Activated naive CD4-positive, alpha-beta T cell treated with Interleukin-2 at 50 U/mL for 16 hours (primary cell): ENCODE measurements around the gene TMEM132A.

Experiments used
- DNase-seq: peaks from one replicate; pipeline ENCODE4 v3.0.0-alpha.2; 2020

TMEM132A gene

GRCh38 chr11:60922906-60923305 lies 1.4 kb upstream of the TMEM132A start:
- no peak for DNase-seq

GRCh38 chr11:60923326-60923725 lies 934 bp upstream of the TMEM132A start:
- DNase-seq: no peak

- DNase-seq: no peak
These were observed 505 bp upstream of the TMEM132A start for GRCh38 chr11:60923800-60924109.

- no peak for DNase-seq
These were observed 920 bp downstream of the TMEM132A start for GRCh38 chr11:60924906-60925853.

DNA sequence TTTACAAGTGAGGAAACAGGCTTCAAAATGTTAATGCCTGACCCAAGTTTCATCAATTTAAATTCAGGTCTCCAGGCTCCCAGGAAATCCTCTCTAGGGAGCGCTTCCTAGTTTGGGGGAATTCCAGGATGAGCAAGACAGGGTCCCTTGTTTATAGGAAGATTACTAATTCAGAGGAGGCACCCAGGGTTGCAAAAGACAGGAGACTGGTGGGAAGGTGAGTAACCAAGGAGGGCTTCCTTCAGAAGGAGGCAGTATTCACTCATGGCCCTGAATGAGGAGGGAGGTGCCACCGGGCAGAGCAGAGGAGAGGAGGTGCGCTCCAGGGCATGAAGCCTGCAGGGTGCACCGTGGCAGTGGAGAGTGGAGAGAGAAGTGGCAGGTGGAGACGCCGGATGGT lies 1.6 kb downstream of the TMEM132A start:
- no peak for DNase-seq

GRCh38 chr11:60926500-60926899 lies 2.2 kb downstream of the TMEM132A start:
- no peak for DNase-seq

- no peak for DNase-seq
These were observed 2.9 kb downstream of the TMEM132A start for GRCh38 chr11:60927061-60927592.

GRCh38 chr11:60927600-60927999 lies 3.3 kb downstream of the TMEM132A start:
- no peak for DNase-seq

- no peak for DNase-seq
These were observed 4.3 kb downstream of the TMEM132A start for GRCh38 chr11:60928563-60929001.

DNA sequence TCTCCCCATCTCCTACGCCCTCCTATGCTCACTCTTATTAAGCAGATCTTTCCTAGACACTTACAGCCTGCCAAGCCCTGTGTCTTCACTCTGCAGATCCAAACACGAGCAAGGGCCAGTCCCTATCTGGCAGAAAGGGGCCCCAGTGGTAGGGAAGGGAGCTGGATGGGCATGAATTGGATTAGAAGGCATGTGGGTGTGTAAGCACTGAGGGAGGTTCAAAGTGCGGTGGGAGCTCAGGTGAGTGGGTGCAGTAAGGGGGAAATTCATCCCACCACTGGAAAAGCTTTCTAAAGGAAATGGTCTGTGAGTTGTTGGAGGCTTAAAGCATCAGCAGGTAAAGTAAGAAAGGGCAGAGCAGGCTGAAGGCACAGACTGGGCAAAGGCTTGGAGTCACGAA lies 5.5 kb downstream of the TMEM132A start:
- DNase-seq: no peak

DNA sequence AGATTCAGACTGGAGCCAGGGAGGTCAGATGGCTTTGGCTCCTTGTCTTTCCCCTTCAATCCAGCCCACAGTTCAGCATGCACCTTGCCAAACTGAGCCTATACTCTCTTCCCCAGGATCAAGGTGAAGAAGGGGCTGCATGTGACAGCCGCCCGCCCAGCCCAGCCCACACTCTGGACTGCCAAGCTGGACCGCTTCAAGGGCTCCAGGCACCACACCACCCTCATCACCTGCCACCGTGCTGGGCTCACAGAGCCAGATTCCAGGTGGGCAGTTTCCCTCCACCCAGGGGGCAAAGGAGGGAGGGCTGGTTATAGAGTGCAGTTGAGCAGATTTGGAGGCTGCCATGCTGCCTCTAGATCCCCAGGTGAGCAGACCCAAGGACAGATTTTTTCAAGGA lies 6.1 kb downstream of the TMEM132A start:
- no peak for DNase-seq

- DNase-seq: no peak
These were observed 7.7 kb downstream of the TMEM132A start for GRCh38 chr11:60931917-60932316.

DNA sequence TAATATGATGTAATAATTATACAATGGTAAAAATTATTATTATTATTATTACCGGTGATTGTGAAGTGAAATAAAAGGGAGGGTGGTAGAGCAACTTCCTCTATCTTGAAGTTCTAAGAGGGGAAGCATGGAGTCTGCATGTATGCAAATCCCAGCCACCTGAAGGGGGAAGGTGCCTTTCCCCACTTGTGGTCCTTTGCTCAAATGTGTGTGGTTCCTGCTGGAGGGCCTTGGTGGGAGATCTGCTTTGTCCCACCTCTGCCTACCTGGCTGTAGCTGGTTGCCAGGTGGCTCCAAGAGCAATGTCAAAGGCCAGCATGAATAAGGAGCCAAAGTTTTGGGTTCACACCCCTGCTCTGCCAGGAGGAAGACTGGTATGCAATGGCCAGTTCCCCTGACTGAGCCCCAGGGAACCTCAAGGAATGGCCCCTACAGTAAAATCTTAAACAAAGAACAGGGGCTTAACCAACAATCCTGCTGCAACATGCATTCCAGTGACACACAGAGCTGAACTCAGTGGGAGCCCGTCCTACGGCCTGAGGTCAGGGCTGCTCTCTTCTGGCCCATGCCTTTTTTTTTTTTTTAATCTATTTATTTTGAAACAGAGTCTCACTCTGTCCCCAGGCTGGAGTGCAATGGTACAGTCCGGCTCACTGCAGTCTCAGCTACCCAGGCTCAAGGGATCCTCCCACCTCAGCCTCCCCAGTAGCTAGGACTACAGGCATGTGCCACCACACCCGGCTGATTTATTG lies 8.5 kb downstream of the TMEM132A start:
- no peak for DNase-seq

DNA sequence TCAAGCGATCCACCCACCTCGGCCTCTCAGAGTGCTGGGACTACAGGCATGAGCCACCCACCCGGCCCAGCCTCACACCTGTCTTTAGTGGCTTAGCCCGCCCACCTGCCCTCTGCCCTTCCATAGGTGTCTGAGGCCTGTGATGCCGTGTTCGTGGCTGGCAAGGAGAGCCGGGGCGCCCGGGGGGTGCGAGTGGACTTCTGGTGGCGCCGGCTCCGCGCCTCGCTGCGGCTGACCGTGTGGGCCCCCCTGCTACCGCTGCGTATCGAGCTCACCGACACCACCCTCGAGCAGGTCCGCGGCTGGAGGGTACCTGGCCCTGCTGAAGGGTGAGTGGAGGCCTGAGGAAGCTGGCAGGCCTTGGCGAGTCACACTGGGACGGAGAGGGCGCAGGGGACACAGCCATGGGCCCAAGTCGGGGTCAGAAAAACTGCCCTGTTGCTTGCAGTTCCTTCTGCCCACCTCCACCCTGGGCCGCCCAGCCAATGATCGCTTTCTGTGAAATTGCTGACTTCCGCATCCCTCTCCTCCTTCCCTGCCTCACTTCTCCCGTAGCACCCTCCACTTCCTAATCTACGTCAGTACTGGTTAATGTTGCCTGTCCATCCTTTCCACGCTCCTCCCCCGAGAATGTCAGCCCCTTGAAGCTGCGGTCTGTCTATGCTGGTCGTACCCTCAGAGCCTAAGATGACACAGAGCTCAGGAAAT lies 9.3 kb downstream of the TMEM132A start:
- DNase-seq: no peak

DNA sequence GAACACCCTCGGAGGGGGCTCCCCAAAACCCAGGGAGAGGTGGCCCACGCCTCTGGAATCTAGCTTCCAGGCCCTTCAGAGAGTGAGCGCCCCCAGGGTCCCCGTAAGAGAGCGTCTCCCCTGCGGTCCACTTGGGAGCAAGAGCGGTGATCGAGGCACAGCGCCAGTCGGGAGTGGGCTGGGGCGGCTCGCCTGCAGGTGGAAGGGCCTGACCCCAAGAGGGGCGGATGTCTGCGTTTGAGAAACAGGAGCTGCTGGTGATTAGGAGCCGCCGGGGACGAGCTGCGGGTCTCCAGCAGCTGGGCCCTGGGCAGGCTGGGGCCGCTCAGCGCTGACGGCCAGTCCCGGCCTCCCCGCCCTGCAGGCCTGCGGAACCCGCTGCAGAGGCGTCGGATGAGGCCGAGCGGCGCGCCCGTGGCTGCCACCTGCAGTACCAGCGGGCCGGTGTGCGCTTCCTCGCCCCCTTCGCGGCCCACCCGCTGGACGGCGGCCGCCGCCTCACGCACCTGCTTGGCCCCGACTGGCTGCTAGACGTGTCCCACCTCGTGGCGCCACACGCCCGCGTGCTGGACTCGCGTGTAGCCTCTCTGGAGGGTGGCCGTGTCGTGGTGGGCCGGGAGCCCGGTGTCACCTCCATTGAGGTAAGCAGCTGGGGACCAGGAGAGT lies 10.0 kb downstream of the TMEM132A start:
- DNase-seq: no peak

DNA sequence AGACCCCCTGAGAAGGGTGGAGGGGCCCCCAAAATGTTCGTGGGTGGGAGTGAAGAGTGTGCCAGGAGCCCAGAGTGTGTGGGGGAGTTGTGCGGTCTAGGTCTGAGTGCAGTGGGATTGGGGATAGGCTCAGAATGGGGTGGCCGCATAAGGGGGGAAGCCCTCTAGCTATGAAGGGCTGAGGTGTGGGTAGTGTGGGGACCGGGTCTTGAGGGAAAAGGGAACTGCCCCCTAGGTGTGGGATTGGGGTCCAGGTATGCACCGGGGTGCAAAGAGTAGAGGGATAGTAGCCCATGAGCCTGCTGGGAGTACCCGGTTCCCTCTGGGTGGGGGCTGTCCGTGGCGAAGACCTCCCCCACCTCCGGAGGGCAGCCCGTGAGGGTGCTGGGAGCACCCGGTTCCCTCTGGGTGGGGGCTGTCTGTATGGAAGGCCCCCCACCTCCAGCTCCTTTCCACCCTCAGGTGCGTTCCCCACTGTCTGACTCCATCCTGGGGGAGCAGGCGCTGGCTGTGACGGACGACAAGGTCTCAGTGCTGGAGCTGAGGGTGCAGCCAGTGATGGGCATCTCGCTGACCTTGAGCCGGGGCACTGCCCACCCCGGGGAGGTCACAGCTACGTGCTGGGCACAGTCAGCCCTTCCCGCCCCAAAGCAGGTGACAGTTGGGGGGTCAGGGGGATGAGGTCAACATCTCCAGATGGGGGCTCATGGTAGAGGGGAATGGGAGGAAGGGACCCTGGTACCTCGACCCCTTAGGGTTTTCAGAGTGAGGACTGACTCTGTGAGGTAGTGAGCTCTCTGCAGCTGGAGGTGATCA lies 10.7 kb downstream of the TMEM132A start:
- no peak for DNase-seq

DNA sequence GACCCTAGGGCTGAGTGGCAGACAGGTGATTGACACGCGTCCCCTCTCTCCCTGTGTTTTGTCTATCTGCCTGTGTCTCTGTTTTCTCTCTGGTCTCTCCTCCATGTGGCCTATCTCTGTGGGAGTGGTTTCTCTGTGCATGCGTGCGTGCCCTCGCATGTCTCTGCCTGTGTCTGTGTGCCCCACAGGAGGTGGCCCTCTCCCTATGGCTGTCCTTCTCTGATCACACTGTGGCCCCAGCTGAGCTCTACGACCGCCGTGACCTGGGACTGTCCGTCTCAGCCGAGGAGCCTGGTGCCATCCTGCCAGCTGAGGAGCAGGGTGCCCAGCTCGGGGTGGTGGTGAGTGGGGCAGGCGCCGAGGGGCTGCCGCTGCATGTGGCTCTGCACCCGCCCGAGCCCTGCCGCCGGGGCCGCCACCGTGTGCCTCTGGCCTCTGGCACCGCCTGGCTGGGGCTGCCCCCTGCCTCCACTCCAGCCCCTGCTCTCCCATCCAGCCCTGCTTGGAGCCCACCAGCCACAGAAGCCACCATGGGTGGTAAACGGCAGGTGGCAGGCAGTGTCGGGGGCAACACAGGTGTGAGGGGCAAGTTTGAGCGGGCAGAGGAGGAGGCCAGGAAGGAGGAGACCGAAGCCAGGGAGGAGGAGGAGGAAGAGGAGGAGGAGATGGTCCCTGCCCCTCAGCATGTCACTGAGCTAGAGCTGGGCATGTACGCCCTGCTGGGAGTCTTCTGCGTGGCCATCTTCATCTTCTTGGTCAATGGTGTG lies 11.6 kb downstream of the TMEM132A start:
- DNase-seq: no peak

DNA sequence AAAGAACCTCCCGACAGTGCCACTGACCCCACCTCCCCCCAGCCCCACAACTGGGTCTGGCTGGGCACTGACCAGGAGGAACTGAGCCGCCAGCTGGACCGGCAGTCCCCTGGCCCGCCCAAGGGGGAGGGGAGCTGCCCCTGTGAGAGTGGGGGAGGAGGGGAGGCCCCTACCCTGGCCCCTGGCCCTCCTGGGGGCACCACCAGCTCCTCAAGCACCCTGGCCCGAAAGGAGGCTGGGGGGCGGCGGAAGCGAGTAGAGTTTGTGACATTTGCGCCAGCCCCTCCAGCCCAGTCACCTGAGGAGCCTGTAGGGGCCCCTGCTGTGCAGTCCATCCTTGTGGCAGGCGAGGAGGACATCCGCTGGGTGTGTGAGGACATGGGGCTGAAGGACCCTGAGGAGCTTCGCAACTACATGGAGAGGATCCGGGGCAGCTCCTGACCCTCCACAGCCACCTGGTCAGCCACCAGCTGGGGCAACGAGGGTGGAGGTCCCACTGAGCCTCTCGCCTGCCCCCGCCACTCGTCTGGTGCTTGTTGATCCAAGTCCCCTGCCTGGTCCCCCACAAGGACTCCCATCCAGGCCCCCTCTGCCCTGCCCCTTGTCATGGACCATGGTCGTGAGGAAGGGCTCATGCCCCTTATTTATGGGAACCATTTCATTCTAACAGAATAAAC lies 12.3 kb downstream of the TMEM132A start:
- no peak for DNase-seq

GRCh38 chr11:60937144-60937527 lies 12.9 kb downstream of the TMEM132A start:
- DNase-seq: no peak

DNA sequence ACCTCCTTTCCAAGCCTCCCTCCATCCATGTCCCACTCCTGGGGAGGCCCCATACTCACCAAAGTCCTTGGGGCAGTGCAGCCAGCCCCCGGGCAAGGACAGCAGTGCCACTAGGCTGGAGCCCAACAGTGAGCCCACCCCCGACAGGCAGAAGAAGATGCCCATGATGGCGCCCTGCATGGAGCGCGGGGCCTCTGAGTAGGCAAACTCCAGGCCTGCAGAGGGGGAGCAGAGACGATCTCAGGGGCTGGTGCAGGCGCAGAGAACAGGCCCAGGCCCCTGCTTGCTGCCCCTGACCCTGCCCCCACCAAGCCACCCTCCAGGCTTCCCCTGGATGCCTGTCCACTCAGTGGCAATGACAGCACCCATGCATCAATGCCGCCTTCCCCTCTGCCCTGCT lies 13.6 kb downstream of the TMEM132A start:
- no peak for DNase-seq
